ENCODE measurements around the gene TMEM43.

TMEM43 gene

GRCh38 chr3:14157951-14158350, 33.1 kb downstream of the TMEM43 start (continued):
- TF ChIP-seq ZNF362 (tag by site-specific recombination; IDR thresholded peaks at IDR 0.05) (no peak), ZNF423 (tag by site-specific recombination; IDR thresholded peaks at IDR 0.05) (no peak), ZNF768 (tag by site-specific recombination; IDR thresholded peaks at IDR 0.05) (no peak)

- POLR2A ChIA-PET, result no interaction called here
- H3K36me3 ChIP-seq (ENCODE audit: control insufficient read depth in 2 of 2, insufficient read depth in 1 of 2, low read length in 2 of 2), result peaks cover 32 to 96% of the 10 kb centered on the region in 2 experiments
- CTCF ChIA-PET, result interaction anchor here (0.7 kb wide), 1 partner anchor 754 kb away, joined by 3 read pairs; no protein-coding TSS in a partner anchor
Measured at GRCh38 chr3:14158370-14158769, 33.5 kb downstream of the TMEM43 start.

GRCh38 chr3:14159426-14159825, 34.6 kb downstream of the TMEM43 start:
- ChIA-PET CTCF (no interaction called here), POLR2A (interaction anchor here (0.6 kb wide), 1 partner anchor 25 kb away, joined by 3 read pairs; no protein-coding TSS in a partner anchor)
- H3K4me1 ChIP-seq (ENCODE audit: control insufficient read depth, insufficient read depth, low read length), result no peaks in the 10 kb centered on the region
- no peak overlapping the region for H3K4me3 ChIP-seq (ENCODE audit: low read depth, low read length)
- H3K27ac ChIP-seq (ENCODE audit: extremely low read depth, low read depth, low read length), result no peak overlapping the region
- H3K36me3 ChIP-seq (ENCODE audit: control insufficient read depth in 2 of 2, insufficient read depth in 1 of 2, low read length in 2 of 2), result peaks cover 37 to 96% of the 10 kb centered on the region in 2 experiments
- no peaks in the 10 kb centered on the region for H3K9me3 ChIP-seq (ENCODE audit: control insufficient read depth, insufficient read depth, low read depth, low read length)
- no peak for TF ChIP-seq ZNF23 (tag by site-specific recombination; IDR thresholded peaks at IDR 0.05; ENCODE audit: borderline replicate concordance)
- TF ChIP-seq OSR2 (tag by site-specific recombination; IDR thresholded peaks at IDR 0.05), result no peak
- no peak for TF ChIP-seq ZNF777 (tag by site-specific recombination; IDR thresholded peaks at IDR 0.05; ENCODE audit: borderline replicate concordance)
- TF ChIP-seq MZF1 (tag by site-specific recombination; IDR thresholded peaks at IDR 0.05; ENCODE audit: borderline replicate concordance), result no peak
- no peak for TF ChIP-seq ZFP37 (tag by site-specific recombination; IDR thresholded peaks at IDR 0.05)
- no peak for TF ChIP-seq ZNF26 (tag by site-specific recombination; IDR thresholded peaks at IDR 0.05)
- TF ChIP-seq ZSCAN5A (tag by site-specific recombination; IDR thresholded peaks at IDR 0.05), result no peak
- TF ChIP-seq ZNF426 (tag by site-specific recombination; IDR thresholded peaks at IDR 0.05), result no peak
- no peak for TF ChIP-seq ZNF341 (tag by site-specific recombination; IDR thresholded peaks at IDR 0.05; ENCODE audit: low read depth)
- TF ChIP-seq ZNF48 (tag by site-specific recombination; IDR thresholded peaks at IDR 0.05), result no peak
- TF ChIP-seq PRDM4 (tag by site-specific recombination; IDR thresholded peaks at IDR 0.05), result no peak
- TF ChIP-seq ZNF311 (tag by site-specific recombination; IDR thresholded peaks at IDR 0.05; ENCODE audit: borderline replicate concordance), result no peak
- no peak for TF ChIP-seq ZNF544 (tag by site-specific recombination; IDR thresholded peaks at IDR 0.05)
- no peak for TF ChIP-seq ZBTB7A (tag by site-specific recombination; IDR thresholded peaks at IDR 0.05; ENCODE audit: low read depth)
- no peak for TF ChIP-seq ZBTB26 (tag by site-specific recombination; optimal IDR thresholded peaks at IDR 0.05)
- no peak for TF ChIP-seq ZBTB44 (tag by site-specific recombination; IDR thresholded peaks at IDR 0.05)

More at GRCh38 chr3:14158370-14158769, 33.5 kb downstream of the TMEM43 start:
- TF ChIP-seq ZNF112 (tag by site-specific recombination; IDR thresholded peaks at IDR 0.05) (no peak), ZNF394 (tag by site-specific recombination; IDR thresholded peaks at IDR 0.05; ENCODE audit: borderline replicate concordance) (no peak)
- Histone ChIP-seq H3K4me3 (ENCODE audit: low read depth, low read length) (no peak overlapping the region), H3K27ac (ENCODE audit: extremely low read depth, low read depth, low read length) (no peak overlapping the region), H3K4me1 (ENCODE audit: control insufficient read depth, insufficient read depth, low read length) (no peaks in the 10 kb centered on the region), H3K9me3 (ENCODE audit: control insufficient read depth, insufficient read depth, low read depth, low read length) (no peaks in the 10 kb centered on the region)
